NCI-H2081 (cell line): Measurements from ENCODE around the gene TTLL11.
"Not testable (repeated sequence)": the region's sequence is repeated elsewhere in the genome, so short reads cannot be mapped to it uniquely, and the experiment has no call there.

Experiments used
- DNase-seq, 2 experiments: peaks; one replicate each; lab custom pipeline; 2025; lab: John Stamatoyannopoulos, UW

Gene TTLL11

DNA sequence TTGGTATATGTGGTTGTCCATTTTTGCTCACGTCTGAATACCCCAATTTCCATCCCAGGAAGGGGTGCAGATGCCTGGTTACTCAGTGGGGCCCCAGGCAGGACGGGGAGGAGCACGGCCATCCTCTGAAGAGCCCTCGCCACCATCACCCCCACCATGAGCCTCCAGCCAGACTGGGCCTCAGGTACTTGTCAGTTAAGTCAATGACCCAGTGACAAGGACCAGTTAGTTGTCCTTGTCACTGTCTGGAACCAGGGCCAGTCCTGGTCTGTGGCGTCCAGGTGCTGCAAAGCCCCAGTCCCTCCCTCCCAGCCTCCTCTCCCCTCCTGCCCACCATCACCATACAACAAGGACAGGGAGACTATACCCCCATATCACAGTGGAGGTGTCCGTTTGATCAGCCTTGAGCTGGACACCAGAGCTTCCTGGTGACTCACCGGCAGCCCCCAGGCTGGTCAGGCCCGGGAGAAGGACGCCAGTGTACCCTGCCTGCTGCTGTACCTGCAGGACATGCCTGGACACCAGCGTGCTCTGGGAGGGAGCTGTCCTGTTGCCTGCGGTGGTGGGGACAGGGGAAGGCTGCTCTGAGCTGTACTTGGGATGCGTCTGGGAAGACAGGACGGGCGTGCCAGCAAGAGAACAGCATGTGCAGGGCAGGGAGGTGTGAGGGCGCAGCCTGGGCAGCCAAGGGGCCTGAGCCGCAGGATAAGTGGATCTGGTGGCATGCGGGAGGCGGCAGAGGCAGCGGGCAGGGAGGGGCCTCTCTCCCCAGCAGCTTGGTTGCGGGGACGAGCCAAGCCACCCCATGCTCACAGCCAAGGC, 32.6 kb upstream of the TTLL11 start:
- no peak for DNase-seq

DNA sequence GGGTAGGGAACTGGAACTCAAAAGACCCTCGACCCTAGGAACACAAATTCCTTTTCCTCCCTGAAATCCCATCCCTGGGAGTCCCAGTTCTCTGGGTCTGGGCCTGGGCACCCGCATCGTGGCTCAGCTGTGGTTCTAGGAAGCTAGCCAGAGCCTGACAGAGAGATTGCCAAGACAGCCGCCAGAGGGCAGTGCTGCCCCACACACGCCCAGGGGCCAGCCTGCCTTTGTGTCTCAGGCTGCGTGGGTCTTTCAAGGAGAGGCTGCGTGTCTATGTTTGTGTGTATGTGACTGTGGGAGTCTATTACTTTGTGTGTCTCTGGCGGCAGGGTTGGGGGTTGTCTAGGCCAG, 32.0 kb upstream of the TTLL11 start:
- peak; percentile 67 to 70 for DNase-seq

DNA sequence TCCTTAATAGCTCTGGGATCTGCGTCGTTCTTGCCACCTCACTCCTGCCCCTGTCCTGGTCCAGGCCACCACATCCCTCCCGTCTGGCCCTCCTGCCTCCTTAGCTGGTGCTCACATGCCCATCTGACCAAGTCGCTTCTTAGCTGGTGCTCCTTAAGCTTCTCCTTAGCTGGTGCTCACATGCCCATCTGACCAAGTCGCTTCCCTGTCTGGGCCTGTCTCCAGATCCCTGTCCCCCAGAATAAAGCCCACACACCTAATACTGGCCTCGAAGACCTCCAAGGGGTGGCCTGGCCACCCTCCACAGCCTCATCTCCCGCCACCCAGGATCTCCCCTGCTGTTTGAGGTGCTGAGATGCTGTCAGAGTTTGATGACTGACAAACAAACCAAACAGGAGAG, 31.4 kb upstream of the TTLL11 start:
- no peak for DNase-seq

DNA sequence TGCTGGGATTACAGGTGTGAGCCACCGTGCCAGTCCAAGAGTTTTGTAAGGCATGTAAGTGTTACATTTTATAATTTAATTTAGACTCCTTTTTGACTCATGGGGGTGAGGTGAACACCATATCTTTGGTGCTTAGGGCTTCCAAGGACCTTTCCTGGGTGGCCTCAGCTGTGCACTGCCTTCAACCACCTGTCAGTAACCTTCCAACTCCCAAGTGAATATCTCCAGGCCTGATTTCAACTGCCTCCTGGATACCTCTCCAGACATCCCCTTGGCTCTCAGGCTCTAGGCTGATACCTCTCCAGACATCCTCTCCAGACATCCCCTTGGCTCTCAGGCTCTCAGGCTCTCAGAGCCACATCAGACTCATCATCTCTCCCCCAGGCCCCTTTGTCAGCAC, 30.9 kb upstream of the TTLL11 start:
- no peak for DNase-seq

DNA sequence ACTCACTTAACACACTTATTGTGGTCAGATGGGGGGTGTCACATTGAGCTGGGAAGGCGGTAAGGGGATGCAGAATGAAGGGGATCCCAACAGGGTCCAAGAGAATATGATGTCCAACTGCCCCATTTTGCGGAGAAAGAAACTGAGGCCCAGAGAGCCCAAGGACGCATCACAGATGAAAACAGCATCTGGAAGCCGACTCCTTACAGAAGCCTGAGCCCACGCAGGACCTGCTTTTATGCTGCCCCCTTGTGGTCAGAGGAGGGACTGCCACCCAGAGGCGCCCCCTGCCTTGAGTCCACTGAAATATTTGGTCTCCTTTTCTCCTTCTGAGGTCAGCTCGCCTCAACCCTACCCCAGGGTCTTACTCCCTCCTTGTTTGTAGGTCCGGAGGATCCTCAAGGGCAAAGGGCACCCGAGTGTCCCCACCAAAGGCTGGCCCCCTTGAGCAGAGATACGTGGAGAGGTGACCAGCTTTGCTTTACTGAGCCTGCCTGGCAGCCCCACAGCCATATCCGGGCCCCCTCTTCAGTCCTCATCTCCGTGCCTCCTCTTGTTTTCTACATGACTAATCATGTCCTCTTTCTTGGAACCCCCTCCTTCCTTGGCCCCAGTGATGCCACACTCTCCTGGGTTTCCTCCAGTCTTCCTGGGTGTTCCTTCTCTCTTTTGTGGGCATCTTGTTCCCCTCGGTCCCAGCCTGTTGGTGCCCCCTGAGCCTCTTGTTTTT, 30.0 kb upstream of the TTLL11 start:
- DNase-seq: peak; percentile 38 to 68

DNA sequence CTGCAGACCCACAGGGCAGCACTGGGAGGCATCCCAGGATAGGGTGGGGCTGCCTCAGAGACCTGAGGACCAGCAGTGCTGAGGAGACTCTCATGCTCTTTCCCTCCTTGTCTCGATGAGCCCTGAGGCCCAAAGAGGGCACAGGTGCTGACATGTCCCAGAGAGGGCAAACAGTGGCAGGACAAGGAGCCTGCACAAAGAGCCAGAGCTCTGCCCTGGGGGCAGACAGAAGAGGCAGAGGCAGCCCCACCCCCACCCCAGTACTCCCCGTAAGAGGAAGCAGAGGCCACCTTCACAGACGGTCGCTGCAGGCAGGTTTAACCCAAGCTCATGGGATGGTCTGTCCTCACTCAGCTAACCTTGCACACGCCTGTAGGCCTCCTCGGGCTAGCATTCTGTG, 29.4 kb upstream of the TTLL11 start:
- no peak for DNase-seq

DNA sequence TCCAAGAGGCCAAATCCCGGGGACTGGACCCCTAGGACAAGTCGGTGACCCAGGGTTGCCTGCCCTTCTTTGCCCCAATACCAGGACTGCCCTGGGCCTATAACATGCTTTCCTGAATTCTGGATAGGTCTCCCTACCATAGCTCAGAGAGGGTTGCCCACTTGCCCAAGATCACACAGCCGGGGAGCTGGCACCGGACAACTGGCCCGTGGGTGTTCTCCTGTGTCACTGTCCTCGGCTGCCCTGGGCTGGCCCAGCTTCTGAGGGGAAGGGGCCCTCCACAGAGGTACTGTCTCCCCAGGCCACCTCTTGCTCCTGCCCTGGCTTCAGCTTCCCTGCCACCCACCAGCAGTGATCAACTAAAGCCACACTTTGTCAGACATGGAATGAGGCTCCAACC, 28.8 kb upstream of the TTLL11 start:
- no peak for DNase-seq

DNA sequence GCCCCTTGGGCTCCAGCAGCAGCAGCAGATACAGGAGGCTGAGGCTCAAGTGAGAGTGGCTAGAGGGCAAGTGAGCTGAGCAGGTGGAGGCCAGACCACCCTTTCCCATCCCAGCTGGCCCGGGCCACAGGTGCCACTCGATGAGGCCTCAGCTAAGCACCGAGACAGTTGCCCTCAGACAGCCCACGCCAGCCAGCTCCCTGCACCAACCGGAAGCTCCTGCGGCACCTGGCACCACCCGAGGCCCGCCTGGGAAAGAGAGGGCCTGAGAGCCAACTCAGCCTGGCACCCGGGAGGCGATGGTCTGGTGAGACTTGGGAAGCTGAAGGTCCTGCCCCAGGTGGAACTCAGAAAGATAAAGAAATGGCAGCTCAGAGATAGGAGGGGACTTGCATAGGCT, 28.3 kb upstream of the TTLL11 start:
- DNase-seq: no peak

DNA sequence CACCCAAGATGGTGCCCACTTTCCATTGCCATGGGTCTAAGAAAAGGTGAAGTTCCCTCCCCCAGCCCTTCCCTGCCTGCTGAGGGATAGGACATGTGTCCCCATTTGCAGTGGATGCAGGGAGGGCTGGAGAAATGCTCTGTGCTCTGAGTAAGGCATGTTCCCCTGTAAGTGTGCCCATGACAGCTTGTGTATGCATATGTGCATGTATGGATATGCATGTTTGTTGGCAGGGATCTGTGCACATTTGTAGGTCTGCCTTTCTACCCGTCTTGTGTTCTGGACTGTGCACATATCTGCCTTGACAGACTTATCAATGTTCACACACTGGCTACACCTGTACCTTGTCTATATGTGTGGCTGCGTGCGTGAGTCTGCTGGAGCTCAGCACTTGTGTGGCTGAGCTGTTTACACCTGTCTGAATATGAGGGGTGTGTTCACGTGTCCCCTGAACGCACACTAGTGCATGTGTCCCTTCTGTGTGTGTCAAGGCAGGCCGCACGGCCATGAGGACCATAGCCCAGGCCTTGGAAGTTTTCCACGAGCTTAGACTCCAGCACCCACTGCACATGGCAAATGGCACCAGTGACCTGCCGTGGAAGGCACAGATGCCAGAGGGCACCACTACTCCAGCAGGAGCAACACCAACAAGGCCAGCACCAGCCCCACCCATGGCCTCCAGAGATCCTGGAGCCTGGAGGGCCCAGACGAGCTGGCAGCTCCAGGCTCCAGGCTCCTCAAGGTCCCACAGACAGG, 27.4 kb upstream of the TTLL11 start:
- DNase-seq: no peak

DNA sequence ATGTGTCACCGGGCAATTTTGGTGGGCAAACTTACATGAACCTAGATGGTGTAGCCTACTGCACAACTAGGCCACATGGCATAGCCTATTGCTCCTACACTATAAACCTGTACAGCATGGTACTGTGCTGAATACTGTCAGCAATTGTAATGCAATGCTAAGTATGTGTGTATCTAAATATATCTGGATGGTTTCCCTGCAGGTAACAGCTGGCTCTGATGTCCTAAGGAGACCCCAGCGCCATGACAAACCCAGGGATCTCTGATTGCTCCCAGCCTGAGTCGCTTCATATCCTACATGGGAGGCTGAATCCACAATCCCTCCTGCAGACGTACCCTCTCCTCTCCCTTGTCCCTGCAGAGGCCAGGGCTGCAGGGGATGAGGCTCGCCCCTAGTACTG, 26.6 kb upstream of the TTLL11 start:
- DNase-seq: no peak

DNA sequence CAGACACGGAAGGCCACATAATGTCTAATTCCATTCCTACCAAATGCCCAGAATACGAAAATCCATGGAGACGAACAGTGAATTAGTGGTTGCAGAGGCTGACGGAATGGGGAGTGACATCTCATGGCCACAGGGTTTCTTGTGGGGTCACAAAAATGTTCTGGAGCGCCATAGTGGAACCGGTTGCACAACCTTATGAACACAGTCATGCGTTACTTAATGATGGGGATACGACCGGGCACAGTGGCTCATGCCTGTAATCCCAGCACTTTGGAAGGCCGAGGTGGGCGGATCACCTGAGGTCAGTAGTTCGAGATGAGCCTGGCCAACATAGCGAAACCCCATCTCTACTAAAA, 26.0 kb upstream of the TTLL11 start:
- DNase-seq: no peak

DNA sequence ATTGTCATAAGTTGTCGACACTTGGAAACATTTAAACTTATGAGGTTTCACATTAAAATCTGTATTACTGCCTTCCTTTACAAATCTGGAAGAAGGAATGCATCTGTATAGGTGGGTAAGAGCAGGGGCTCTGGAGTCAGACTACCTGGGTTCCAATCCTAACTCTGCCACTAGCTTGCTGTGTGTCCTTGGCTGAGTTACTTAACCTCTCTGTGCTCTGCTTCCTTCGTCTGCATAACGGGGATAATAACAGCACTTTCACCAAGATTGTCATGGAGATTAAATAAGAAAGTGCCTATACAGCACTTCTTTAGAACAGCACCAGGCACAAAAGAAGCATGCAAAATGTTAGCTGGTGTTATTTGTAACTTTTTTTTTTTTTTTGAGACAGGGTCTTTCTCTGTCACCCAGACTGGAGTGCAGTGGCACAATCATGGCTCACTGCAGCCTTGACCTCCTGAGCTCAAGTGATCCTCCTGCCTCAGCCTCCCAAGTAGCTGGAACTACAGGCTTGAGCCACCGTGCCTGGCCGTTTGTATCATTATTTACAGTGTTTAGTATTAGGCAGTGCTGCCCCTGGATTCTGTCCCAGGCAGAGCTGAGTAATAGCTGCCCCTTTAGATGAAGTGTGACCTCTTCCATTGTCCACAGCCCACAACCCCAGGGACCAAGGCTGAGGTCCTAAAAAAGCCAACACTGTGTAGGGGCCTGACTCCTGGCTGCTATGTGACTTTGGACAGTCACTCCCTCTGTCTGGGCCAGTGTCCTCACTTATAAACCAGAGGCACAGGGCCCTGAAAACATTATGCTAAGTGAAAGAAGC, 25.4 kb upstream of the TTLL11 start:
- DNase-seq: no peak

DNA sequence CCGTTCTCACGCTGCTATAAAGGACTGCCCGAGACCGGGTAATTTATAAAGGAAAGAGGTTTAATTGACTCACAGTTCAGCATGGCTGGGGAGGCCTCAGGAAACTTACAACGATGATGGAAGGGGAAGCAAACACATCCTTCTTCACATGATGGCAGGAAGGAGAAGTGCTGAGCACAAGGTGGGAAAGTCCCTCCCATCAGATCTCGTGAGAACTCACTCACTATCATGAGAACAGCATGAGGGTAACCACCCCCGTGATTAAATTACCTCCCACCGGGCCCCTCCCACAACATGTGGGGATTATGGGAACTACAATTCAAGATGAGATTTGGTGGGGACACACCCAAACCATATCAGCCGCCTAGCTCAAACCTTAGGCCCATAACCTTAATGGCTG, 24.1 kb upstream of the TTLL11 start:
- DNase-seq: not testable (repeated sequence)

DNA sequence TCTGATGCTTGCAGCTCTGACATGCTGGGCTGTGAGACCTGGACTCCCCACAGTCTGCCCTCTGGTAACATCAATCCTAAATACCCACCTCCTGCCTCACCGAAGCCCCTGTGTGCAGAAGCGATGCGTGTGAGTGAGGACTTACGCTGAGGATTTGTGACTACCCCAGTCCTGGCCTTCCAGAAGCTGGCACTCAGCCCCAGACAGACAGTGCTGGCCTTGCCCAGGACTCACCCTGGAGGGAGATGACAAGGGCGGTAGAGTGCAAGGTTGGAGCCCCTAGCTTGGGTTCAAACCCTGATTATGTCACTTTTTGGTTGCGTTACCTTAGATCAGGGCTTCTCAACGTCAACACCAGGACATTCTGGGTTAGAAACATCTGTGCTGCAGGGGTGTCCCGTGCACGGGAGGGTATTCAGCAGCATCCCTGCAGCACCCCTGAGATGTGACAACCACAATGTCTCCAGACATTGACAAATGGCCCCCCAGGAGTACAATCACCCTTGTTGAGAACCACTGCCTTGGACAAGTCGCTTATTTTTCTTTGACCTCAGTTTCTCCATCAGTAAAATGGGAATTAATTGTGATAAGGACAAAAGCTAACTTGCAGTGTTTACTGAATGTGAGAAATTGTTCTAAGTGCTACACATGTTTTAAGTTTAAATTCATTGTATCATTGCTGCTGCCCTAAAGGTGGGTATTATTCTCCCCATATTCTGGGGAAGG, 23.5 kb upstream of the TTLL11 start:
- DNase-seq: no peak

DNA sequence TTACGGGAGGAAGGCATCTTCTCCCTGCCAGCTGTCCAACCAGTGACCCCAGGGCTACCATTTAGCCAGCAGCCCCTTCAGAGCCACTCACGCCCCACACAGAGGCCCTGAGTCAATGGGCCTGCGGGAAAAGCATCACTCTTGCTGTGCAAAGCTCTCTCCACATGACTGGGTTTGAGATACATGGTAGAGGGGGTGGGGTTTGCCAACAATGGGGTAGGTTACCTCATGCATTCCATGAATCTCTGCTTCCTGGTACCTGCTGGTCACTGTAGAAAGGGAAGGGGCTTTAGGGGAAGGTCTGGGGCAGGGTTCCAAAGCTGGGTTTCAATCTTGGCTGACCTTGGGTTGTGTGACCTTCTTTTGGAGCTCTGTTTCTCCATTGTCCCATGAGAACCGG, 22.9 kb upstream of the TTLL11 start:
- DNase-seq: no peak

DNA sequence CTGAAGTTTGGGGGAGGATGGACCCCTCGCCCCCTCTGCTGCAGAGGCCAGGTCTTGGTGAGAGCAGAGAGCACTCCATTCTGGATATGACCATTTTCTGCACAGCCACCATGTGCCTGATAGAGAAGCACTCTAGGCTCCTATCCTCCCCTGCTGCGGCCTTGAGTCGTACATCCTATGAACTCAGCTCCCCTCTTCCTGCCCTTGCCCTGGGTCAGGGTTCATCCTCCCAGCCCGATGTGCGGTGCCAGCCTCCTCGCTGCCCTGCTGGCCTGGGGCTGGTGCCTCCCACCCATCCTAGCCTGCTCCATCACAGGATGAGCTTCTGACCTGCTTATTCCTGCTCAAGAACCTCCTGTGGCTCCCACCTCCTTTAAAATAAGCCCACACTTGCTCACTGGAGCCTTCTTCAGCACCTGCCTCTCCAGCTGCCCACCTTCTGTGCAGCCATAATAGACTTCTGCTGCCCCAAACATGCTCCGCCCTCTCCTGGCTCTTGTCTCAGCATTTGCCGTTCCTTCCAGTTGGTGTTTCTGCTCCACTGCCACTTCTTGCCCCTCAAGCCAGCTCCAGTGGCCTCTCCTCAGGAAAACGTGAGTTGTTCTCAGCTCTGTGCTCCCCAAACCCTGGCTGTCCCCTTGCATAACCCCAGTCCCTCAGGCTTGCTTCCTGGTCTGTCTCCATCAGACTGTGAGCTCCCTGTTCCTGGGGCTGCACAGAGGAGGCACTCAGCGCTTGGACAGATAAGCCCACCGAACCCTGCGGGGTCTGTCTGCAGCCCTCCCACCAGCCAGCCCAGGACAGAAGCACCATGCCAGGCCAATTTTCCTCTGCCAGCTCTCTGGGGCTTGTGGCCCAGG, 22.3 kb upstream of the TTLL11 start:
- no peak for DNase-seq

DNA sequence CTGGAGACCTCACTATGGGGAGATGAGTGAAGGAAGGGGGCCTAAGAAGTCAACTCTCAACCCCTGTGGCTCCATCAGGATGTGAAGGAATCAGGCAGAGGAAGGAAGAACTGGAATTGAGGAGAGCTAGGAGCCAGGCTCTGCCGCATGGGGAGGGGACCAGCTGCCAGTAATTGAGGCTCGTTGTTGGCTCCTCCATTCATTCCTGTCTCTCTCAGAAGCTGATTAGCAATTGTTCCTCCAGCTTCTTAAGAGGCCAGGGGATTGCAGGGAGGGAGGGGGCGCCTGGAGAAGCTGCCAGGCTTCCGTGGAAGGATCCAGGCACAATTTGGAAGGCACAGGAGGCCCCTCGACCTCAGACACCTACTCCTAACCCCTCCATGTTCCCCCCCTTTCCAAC, 20.5 kb upstream of the TTLL11 start:
- no peak for DNase-seq

DNA sequence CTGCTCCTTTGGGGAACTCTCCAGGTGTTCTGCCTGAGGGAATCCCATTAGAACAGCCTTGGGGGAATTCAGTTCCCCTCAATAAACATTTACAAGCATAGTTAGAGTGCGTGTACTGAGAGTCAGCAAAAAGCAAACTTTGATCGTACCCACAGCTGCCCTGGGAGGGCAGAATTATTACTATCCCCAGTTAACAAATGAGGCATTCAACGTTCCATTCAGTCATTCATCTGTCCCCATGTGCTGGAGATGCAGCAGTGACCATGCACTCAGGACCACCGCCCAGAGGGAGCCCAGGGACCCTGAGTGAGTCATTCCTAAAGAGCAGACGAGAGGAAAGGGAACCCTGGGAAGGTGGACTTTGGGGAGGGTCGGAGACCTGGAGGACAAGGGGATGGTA, 19.1 kb upstream of the TTLL11 start:
- DNase-seq: no peak

DNA sequence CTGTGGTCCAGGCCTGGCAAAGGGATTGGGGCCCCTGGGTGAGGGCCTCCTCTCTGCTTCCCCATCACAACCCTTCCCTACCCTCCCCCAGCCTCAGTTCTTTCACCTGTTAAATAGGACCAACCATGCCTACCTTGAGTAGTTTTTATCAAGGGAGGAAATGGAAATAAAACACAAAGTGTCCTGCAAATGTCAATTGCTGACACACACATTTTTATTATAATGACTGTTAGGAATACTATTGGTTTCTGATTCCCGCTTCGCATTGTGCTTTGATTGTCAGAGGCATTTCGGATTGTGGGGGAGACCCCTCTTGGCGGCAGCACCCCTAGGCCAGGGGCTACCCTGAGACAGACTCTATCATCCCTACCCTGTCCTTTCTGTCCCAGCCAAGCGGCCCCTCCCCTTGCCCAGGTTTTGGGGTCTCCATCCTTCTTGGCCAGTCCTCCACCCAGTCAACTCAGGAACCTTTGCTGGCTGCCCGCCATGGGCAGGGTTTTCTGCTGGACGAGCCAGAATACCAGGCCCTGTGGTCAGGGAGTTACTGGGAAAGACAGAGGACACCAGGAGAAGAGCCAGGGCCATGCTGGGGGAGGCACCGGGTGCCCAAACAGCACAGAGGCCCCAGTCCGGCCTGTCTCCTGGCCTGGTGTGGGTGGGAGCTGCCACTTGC, 18.4 kb upstream of the TTLL11 start:
- no peak for DNase-seq
